Ovary (tissue), 3 donors: ENCODE data around the gene CFAP299.

Experiments
- CTCF ChIP-seq, 3 donors: fragments of 450-650 bp in 2 of 3; fragments of 200-600 bp in 1 of 3; IDR thresholded peaks; one replicate each; pipeline versions ENCODE4 v1.5.1 to v1.8.0; 2016 to 2022; ENCODE audit warnings: antibody characterized with exemption in 3 of 3, mild to moderate bottlenecking in 1 of 3
- EP300 ChIP-seq: sonication (generic); formaldehyde crosslinking; IDR thresholded peaks from one replicate; pipeline ENCODE4 v1.6.1; 2017; ENCODE audit warnings: antibody characterized with exemption
- POLR2A ChIP-seq: fragments of 450-650 bp; IDR thresholded peaks from one replicate; pipeline ENCODE4 v1.6.1; 2017; ENCODE audit warnings: antibody characterized with exemption, mild to moderate bottlenecking, moderate library complexity
- donor health status: DM: no; HTN: no; CAD: no.

- no peak for TF ChIP-seq CTCF (IDR thresholded peaks at IDR 0.05)
- TF ChIP-seq POLR2A, result no peak
- no peak for TF ChIP-seq EP300
Measured at GRCh38 chr4:80846210-80846609, 510.7 kb downstream of the CFAP299 start.
